ENCODE data around the gene FHOD3.

Gene FHOD3

GRCh38 chr18:36314098-36314497 is 16.6 kb downstream of the FHOD3 start:
- TF ChIP-seq POU2F2 (IDR thresholded peaks at IDR 0.05; ENCODE audit: low read depth, low read length) (no peak), POLR2A (IDR thresholded peaks at IDR 0.05; ENCODE audit: low read depth, low read length) (no peak)
- DNase-seq (ENCODE audit: insufficient read length, low spot score) (no peak), FAIRE-seq (no peak)

- no peak for TF ChIP-seq POLR2A (IDR thresholded peaks at IDR 0.05; ENCODE audit: low read depth, low read length)
- no peak for TF ChIP-seq POLR2AphosphoS5 (IDR thresholded peaks at IDR 0.05; ENCODE audit: low read depth, low read length)
- TF ChIP-seq SPI1 (IDR thresholded peaks at IDR 0.05; ENCODE audit: low read depth, low read length): no peak
- no peak for TF ChIP-seq TAF1 (IDR thresholded peaks at IDR 0.05; ENCODE audit: low read depth, low read length)
- TF ChIP-seq POU2F2 (IDR thresholded peaks at IDR 0.05; ENCODE audit: low read depth, low read length): no peak
- no peak for TF ChIP-seq PAX5 (IDR thresholded peaks at IDR 0.05; ENCODE audit: insufficient read depth, low read length, severe bottlenecking)
- DNase-seq (ENCODE audit: insufficient read length, low spot score): no peak
- no peak for FAIRE-seq
These were observed 17.2 kb downstream of the FHOD3 start for GRCh38 chr18:36314754-36315153.

GRCh38 chr18:36315736-36316135 is 18.2 kb downstream of the FHOD3 start:
- FAIRE-seq (no peak), DNase-seq (ENCODE audit: insufficient read length, low spot score) (no peak)

GRCh38 chr18:36316246-36316645 is 18.7 kb downstream of the FHOD3 start:
- DNase-seq (ENCODE audit: insufficient read length, low spot score): no peak
- TF ChIP-seq SPI1 (IDR thresholded peaks at IDR 0.05; ENCODE audit: low read depth, low read length) (no peak), PAX5 (IDR thresholded peaks at IDR 0.05; ENCODE audit: insufficient read depth, low read length, severe bottlenecking) (no peak), POLR2A (IDR thresholded peaks at IDR 0.05; ENCODE audit: low read depth, low read length) (no peak), TAF1 (IDR thresholded peaks at IDR 0.05; ENCODE audit: low read depth, low read length) (no peak), POU2F2 (IDR thresholded peaks at IDR 0.05; ENCODE audit: low read depth, low read length) (no peak), POLR2AphosphoS5 (IDR thresholded peaks at IDR 0.05; ENCODE audit: low read depth, low read length) (no peak)
- no peak for FAIRE-seq

More at GRCh38 chr18:36315736-36316135, 18.2 kb downstream of the FHOD3 start:
- TF ChIP-seq PAX5 (IDR thresholded peaks at IDR 0.05; ENCODE audit: insufficient read depth, low read length, severe bottlenecking): no peak

- FAIRE-seq (no peak), DNase-seq (ENCODE audit: insufficient read length, low spot score) (no peak)
- TF ChIP-seq POLR2AphosphoS5 (IDR thresholded peaks at IDR 0.05; ENCODE audit: low read depth, low read length): no peak
- TF ChIP-seq POLR2A (IDR thresholded peaks at IDR 0.05; ENCODE audit: low read depth, low read length): no peak
- no peak for TF ChIP-seq SPI1 (IDR thresholded peaks at IDR 0.05; ENCODE audit: low read depth, low read length)
- no peak for TF ChIP-seq TAF1 (IDR thresholded peaks at IDR 0.05; ENCODE audit: low read depth, low read length)
- no peak for TF ChIP-seq POU2F2 (IDR thresholded peaks at IDR 0.05; ENCODE audit: low read depth, low read length)
- TF ChIP-seq PAX5 (IDR thresholded peaks at IDR 0.05; ENCODE audit: insufficient read depth, low read length, severe bottlenecking): no peak
These were observed 24.3 kb downstream of the FHOD3 start for GRCh38 chr18:36321658-36322407.

- DNase-seq (ENCODE audit: insufficient read length, low spot score) (no peak), FAIRE-seq (no peak)
These were observed 24.9 kb downstream of the FHOD3 start for GRCh38 chr18:36322408-36322728.

GRCh38 chr18:36322734-36323133 is 25.2 kb downstream of the FHOD3 start:
- no peak for TF ChIP-seq TAF1 (IDR thresholded peaks at IDR 0.05; ENCODE audit: low read depth, low read length)
- TF ChIP-seq PAX5 (IDR thresholded peaks at IDR 0.05; ENCODE audit: insufficient read depth, low read length, severe bottlenecking): no peak
- TF ChIP-seq POLR2A (IDR thresholded peaks at IDR 0.05; ENCODE audit: low read depth, low read length): no peak
- no peak for TF ChIP-seq POU2F2 (IDR thresholded peaks at IDR 0.05; ENCODE audit: low read depth, low read length)
- TF ChIP-seq SPI1 (IDR thresholded peaks at IDR 0.05; ENCODE audit: low read depth, low read length): no peak
- no peak for TF ChIP-seq POLR2AphosphoS5 (IDR thresholded peaks at IDR 0.05; ENCODE audit: low read depth, low read length)
- DNase-seq (ENCODE audit: insufficient read length, low spot score): no peak
- FAIRE-seq: no peak

More at GRCh38 chr18:36322408-36322728, 24.9 kb downstream of the FHOD3 start:
- TF ChIP-seq POLR2AphosphoS5 (IDR thresholded peaks at IDR 0.05; ENCODE audit: low read depth, low read length) (no peak), TAF1 (IDR thresholded peaks at IDR 0.05; ENCODE audit: low read depth, low read length) (no peak), POU2F2 (IDR thresholded peaks at IDR 0.05; ENCODE audit: low read depth, low read length) (no peak), POLR2A (IDR thresholded peaks at IDR 0.05; ENCODE audit: low read depth, low read length) (no peak), PAX5 (IDR thresholded peaks at IDR 0.05; ENCODE audit: insufficient read depth, low read length, severe bottlenecking) (no peak), SPI1 (IDR thresholded peaks at IDR 0.05; ENCODE audit: low read depth, low read length) (no peak)

- TF ChIP-seq SPI1 (IDR thresholded peaks at IDR 0.05; ENCODE audit: low read depth, low read length): no peak
- TF ChIP-seq POU2F2 (IDR thresholded peaks at IDR 0.05; ENCODE audit: low read depth, low read length): no peak
- TF ChIP-seq TAF1 (IDR thresholded peaks at IDR 0.05; ENCODE audit: low read depth, low read length): no peak
- no peak for TF ChIP-seq PAX5 (IDR thresholded peaks at IDR 0.05; ENCODE audit: insufficient read depth, low read length, severe bottlenecking)
- TF ChIP-seq POLR2AphosphoS5 (IDR thresholded peaks at IDR 0.05; ENCODE audit: low read depth, low read length): no peak
- TF ChIP-seq POLR2A (IDR thresholded peaks at IDR 0.05; ENCODE audit: low read depth, low read length): no peak
- no peak for DNase-seq (ENCODE audit: insufficient read length, low spot score)
- no peak for FAIRE-seq
These were observed 25.9 kb downstream of the FHOD3 start for GRCh38 chr18:36323421-36323820.

- FAIRE-seq: no peak
- TF ChIP-seq TAF1 (IDR thresholded peaks at IDR 0.05; ENCODE audit: low read depth, low read length): no peak
- no peak for TF ChIP-seq POLR2A (IDR thresholded peaks at IDR 0.05; ENCODE audit: low read depth, low read length)
- no peak for TF ChIP-seq SPI1 (IDR thresholded peaks at IDR 0.05; ENCODE audit: low read depth, low read length)
- no peak for TF ChIP-seq POU2F2 (IDR thresholded peaks at IDR 0.05; ENCODE audit: low read depth, low read length)
- TF ChIP-seq PAX5 (IDR thresholded peaks at IDR 0.05; ENCODE audit: insufficient read depth, low read length, severe bottlenecking): no peak
- TF ChIP-seq POLR2AphosphoS5 (IDR thresholded peaks at IDR 0.05; ENCODE audit: low read depth, low read length): no peak
- no peak for DNase-seq (ENCODE audit: insufficient read length, low spot score)
These were observed 28.3 kb downstream of the FHOD3 start for GRCh38 chr18:36325846-36326245.

GRCh38 chr18:36326771-36327170 is 29.3 kb downstream of the FHOD3 start:
- FAIRE-seq: no peak

More at GRCh38 chr18:36326771-36327170, 29.3 kb downstream of the FHOD3 start:
- TF ChIP-seq POU2F2 (IDR thresholded peaks at IDR 0.05; ENCODE audit: low read depth, low read length): no peak
- TF ChIP-seq TAF1 (IDR thresholded peaks at IDR 0.05; ENCODE audit: low read depth, low read length): no peak
- no peak for TF ChIP-seq POLR2AphosphoS5 (IDR thresholded peaks at IDR 0.05; ENCODE audit: low read depth, low read length)
- no peak for DNase-seq (ENCODE audit: insufficient read length, low spot score)

All from GM12891 (cell line).